Testis (tissue), 3 donors: Measurements from ENCODE around the gene SLC9A9. TPM values are rescaled to one million over a fixed set of nuclear protein-coding genes. Genes with fewer than 3 reads are reported as not detected.

ENCODE experiments used
- DNase-seq: peaks from one replicate; pipeline ENCODE4 v3.0.0-alpha.2; 2019
- H3K27ac ChIP-seq, 2 donors: fragments of 200-600 bp; sonication (generic); one replicate each; pipeline ENCODE4 v1.5.1; 2019
- H3K27me3 ChIP-seq: fragments of 200-600 bp; sonication (generic); one replicate; pipeline ENCODE4 v1.5.1; 2019
- H3K36me3 ChIP-seq: fragments of 200-600 bp; sonication (generic); one replicate; pipeline ENCODE4 v1.5.1; 2017; ENCODE audit warnings: low read depth; ENCODE audit errors: missing control alignments
- H3K4me1 ChIP-seq: fragments of 200-600 bp; sonication (generic); one replicate; pipeline ENCODE4 v1.5.1; 2019
- H3K4me3 ChIP-seq, 2 donors: fragments of 200-600 bp; sonication (generic); one replicate each; pipeline ENCODE4 v1.5.1; 2017 to 2019
- H3K9me3 ChIP-seq: fragments of 200-600 bp; sonication (generic); one replicate; pipeline ENCODE4 v1.5.1; 2017
- POLR2A ChIP-seq: fragments of 450-650 bp; IDR thresholded peaks from one replicate; pipeline ENCODE4 v1.6.1; 2017; ENCODE audit warnings: antibody characterized with exemption, mild to moderate bottlenecking, moderate library complexity
- WGBS, 2 donors: methylation state at CpG; one replicate each; pipeline ENCODE4 v1.1.5; 2018; 5-methylcytosine and 5-hydroxymethylcytosine counted together
- intact Hi-C: fragments of 100-400 bp; cut with DNase I; formaldehyde crosslinking; loops from one replicate; pipeline ENCODE4 v1.15.1; 2023; ENCODE audit warnings: low total_unique reads
- polyA plus RNA-seq: library from polyadenylated mRNA; stranded (reverse); fragments of 350-450 nt; fragmentation: Illumina TruSeq; extraction: RNeasy Lipid Tissue Mini Kit (QIAGEN cat#74804); gene quantifications from one replicate; pipeline ENCODE4 v1.2.3, GENCODE V29; 2014; ENCODE audit warnings: low read depth, low replicate concordance; ENCODE audit not compliant: insufficient read depth
- total RNA-seq, 2 donors: library from RNA; depleted of rRNA; stranded (reverse); fragments of >200 nt; gene quantifications; one replicate each; pipeline ENCODE4 v1.2.3, GENCODE V29; 2016
- TF ChIP-seq, protein P1 (sequence below), 3 experiments: fragments of 450-650 bp in 2 of 3; fragments of 200-600 bp in 1 of 3; sonication (generic) in 1 of 3; IDR thresholded peaks; one replicate each; pipeline ENCODE4 v1.5.1; 2016 to 2019; ENCODE audit warnings: antibody characterized with exemption in 3 of 3, mild to moderate bottlenecking in 2 of 3, moderate library complexity in 1 of 3

Gene SLC9A9
- total and polyA plus RNA-seq, 3 donors from 2014 or later, result 2.7 to 6.6 (median 4.3) TPM

DNA sequence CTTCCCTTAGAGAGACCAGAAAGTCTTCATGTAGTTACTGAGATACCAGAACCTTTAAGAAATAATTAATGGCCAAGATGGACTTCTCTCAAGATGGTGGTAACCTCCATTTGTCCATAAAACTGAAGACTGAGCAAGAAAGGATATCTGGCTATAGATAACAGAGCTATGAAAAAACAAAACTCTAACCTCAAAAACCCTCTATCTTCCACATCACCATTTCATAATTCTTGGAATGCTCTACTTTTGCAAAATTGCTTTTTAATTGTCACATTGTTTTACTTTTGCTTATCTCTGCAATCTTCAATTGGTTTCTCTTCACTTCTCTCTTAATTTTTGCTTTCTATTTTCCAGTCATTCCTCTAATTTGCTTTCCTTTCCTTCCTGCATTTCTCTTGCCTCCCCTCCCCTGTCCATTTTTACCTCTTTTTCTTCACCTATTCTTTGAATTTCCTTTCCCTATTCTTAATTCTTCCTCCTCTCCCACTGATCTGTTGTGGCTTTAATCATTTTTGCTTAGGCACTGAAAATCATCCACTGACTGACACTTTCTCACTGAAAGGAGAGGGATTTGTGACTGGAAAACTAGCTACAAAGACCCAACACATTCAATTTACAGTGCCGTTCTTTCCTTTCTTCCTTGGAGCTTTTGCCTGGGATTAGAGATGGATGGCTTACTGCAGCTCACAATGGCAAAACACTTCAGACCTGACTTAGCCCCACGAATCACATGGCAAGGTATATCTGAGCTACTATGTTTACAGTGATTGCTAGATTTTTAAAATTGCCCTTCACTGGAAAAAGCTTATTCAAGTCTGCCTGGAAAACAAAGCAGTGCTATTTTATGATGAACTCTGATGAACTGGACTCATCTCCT lies 485.9 kb downstream of the SLC9A9 start:
- Histone ChIP-seq H3K27me3 (no peaks in the 10 kb centered on the region), H3K9me3 (no peaks in the 10 kb centered on the region), H3K36me3 (no peaks in the 10 kb centered on the region), H3K4me3 (no peak overlapping the region), H3K4me1 (no peaks in the 10 kb centered on the region), H3K27ac (no peak overlapping the region)
- TF ChIP-seq POLR2A, result no peak
- TF ChIP-seq, protein P1, sequence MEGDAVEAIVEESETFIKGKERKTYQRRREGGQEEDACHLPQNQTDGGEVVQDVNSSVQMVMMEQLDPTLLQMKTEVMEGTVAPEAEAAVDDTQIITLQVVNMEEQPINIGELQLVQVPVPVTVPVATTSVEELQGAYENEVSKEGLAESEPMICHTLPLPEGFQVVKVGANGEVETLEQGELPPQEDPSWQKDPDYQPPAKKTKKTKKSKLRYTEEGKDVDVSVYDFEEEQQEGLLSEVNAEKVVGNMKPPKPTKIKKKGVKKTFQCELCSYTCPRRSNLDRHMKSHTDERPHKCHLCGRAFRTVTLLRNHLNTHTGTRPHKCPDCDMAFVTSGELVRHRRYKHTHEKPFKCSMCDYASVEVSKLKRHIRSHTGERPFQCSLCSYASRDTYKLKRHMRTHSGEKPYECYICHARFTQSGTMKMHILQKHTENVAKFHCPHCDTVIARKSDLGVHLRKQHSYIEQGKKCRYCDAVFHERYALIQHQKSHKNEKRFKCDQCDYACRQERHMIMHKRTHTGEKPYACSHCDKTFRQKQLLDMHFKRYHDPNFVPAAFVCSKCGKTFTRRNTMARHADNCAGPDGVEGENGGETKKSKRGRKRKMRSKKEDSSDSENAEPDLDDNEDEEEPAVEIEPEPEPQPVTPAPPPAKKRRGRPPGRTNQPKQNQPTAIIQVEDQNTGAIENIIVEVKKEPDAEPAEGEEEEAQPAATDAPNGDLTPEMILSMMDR (IDR thresholded peaks at IDR 0.05), result no peak
- 73 to 90% methylated on average over 2 of the region's 2 CpGs for WGBS, 2 donors
- intact Hi-C loops, result no loop called here
- DNase-seq, result no peak

DNA sequence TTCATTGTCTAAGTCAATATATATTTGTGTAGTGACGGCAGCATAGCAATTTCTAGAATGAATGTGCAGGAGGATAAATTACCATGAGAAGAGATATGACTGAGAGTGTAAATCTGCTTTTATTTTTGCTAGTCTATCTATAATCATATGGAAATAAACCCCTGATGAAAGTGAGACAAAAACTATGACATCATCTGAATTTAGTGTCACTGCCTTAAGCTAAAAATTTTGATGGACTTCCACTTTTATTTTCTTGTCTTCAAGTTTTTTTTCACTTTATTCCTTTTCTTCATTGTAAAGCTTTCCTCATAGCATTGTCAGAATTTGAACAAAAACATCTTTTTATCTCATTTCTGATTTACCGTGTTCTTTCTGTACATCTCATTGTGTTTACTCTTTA lies 486.7 kb downstream of the SLC9A9 start:
- Histone ChIP-seq H3K4me1 (no peaks in the 10 kb centered on the region), H3K27ac (no peak overlapping the region), H3K36me3 (no peaks in the 10 kb centered on the region), H3K27me3 (no peaks in the 10 kb centered on the region), H3K4me3 (no peak overlapping the region), H3K9me3 (no peaks in the 10 kb centered on the region)
- no peak for DNase-seq
- 96 to 98% methylated on average over 2 of the region's 2 CpGs for WGBS, 2 donors
- TF ChIP-seq, protein P1 (IDR thresholded peaks at IDR 0.05), result no peak
- TF ChIP-seq POLR2A, result no peak
- intact Hi-C loops, result no loop called here

DNA sequence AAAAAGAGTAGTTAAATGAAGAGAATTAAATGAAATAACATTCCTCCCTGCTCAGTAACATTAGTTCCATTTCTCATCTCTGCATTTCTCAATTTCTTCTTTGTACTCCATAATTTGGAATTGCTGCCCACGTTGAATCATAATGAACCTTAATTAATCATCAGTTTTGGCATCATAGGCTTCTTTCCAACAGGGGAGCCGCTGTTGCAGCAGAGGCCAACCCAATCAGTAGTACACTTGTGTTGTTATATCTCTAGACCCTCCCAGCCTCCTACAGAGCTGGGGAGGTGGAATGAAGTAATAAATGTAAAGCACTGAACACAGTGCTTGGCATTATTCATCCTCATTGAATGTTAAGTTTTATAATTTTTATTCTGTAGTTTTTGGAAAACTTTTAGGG lies 488.0 kb downstream of the SLC9A9 start:
- no peak for DNase-seq
- Histone ChIP-seq H3K9me3 (no peaks in the 10 kb centered on the region), H3K36me3 (no peaks in the 10 kb centered on the region), H3K4me1 (no peaks in the 10 kb centered on the region), H3K4me3 (no peak overlapping the region), H3K27me3 (no peaks in the 10 kb centered on the region), H3K27ac (no peak overlapping the region)
- WGBS, 2 donors, result 56 to 62% methylated on average over 2 of the region's 2 CpGs
- TF ChIP-seq, protein P1 (IDR thresholded peaks at IDR 0.05), result no peak
- intact Hi-C loops, result no loop called here

DNA sequence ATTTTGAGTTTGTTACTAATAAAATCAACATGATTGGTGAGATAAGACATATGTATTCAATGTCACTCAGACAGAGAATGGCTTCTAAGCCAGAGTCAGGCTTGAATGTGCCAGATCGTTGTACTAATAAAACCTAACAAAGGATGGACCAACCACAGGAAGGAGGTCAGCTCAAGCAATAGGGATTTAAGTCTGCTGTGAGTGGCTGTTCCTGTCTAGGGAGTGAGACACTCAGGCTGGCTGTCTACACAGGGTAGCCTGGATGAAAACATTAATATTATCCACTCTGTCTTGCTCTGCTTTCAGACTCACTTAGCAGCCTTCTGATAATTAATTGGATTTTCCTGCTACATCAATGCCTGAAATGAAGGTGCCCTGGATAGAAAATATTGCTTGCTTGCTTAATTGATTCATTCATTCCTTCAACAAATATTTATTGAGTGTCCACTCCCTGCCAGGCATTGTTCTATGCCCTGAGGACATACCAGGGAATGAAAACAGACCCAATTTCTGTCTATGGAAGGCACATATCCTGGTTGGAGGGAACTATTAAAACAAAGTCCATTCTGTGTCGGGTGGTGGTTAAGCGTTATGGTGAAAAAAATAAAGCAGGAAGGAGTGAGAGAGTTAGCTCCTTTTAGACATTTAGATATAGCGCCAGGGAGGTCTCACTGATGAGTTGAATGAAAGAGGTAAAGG lies 489.3 kb downstream of the SLC9A9 start:
- 87 to 91% methylated on average over 4 of the region's 4 CpGs for whole genome bisulfite sequencing, 2 donors
- no peak for DNase-seq
- Histone ChIP-seq H3K9me3 (no peaks in the 10 kb centered on the region), H3K27ac (no peak overlapping the region), H3K4me3 (no peak overlapping the region), H3K27me3 (no peaks in the 10 kb centered on the region), H3K36me3 (no peaks in the 10 kb centered on the region), H3K4me1 (no peaks in the 10 kb centered on the region)
- TF ChIP-seq, protein P1 (IDR thresholded peaks at IDR 0.05), result no peak
- TF ChIP-seq POLR2A, result no peak
- intact Hi-C loops, result no loop called here
